Measurements from ENCODE around the gene CPLANE1.
"Not testable (repeated sequence)": the region's sequence is repeated elsewhere in the genome, so short reads cannot be mapped to it uniquely, and the experiment has no call there.

Gene CPLANE1

DNA sequence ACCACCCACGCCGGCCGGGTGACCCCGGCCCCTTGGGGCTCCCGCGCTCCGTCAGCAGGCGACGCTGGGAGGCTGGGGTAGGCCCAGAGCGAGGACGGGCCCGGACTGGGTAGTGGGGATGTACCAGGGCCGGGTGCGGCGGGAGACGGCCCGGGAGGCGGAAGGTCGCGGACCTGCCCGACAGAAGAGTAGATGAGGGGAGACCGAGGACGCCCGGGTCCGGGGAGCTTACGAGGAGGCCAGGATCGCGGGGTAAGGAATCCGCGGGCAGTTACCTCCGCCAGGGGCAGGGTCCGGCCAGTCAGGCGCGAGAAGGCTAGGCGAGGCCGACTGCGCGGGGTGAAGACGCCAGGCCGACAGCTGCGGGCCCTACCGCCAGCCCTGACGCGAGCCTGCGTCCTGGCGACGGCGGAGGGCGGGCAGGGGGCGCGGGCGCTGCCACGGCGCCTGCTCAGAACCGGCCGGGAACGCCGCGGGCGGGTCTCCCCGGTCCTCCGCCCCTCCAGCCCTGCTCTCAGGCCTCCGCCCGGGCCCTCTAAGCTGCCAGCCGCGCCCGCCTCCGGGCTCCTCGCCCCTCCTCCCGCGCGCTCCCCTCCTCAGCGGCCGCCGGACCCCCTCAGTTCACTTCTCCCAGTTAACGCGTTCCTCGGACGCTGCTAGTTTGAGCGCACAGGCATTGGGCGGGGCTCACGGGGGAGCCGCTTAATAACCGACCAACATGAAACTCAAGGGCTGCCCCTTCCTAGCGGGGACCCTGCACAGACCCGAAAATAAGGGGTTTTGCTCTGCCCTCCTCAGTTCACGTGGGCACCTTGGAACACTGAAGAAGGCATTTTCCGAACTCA lies at the start of gene CPLANE1:
TSS of gene CPLANE1 (minus strand) at position 407 of the 845 bp plus-strand sequence. CDS start 1,678 bp downstream, outside the sequence.
- H3K4me3 ChIP-seq (ENCODE audit: low read depth, low read length) = peak within 1 kb of the TSS; percentile 66

DNA sequence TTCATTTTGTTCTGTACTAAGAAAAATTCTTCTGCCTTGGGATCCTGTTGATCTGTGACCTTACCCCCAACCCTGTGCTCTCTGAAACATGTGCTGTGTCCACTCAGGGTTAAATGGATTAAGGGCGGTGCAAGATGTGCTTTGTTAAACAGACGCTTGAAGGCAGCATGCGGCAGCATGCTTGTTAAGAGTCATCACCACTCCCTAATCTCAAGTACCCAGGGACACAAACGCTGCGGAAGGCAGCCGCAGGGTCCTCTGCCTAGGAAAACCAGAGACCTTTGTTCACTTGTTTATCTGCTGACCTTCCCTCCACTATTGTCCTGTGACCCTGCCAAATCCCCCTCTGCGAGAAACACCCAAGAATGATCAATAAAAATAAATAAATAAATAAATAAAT lies 47.1 kb upstream of the CPLANE1 start:
- not testable (repeated sequence) for H3K4me3 ChIP-seq (ENCODE audit: low read depth, low read length)

DNA sequence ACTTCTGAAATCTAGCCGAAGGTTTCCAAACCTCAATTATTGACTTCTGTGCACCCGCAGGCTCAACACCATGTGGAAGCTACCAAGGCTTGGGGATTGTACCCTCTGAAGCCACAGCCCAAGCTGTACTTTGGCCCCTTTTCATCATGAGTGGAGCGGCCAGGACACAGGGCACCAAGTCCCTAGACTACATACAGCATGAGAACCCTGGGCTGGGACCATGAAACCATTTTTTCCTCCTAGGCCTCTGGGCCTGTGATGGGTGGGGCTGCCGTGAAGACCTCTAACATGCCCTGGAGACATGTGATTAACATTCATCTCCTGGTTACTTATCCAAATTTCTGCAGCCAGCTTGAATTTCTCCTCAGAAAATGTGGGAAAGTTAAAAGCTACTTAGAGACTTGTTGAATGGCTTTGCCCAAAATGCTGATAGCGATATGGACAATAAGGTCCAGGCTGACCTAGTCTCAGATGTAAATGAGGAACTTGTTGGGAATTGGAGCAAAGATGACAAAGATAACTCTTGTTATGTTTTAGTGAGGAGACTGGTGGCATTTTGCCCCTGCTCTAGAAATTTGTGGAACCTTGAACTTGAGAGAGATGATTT lies 34.1 kb upstream of the CPLANE1 start:
- no peak overlapping the region for H3K4me3 ChIP-seq (ENCODE audit: low read depth, low read length)

DNA sequence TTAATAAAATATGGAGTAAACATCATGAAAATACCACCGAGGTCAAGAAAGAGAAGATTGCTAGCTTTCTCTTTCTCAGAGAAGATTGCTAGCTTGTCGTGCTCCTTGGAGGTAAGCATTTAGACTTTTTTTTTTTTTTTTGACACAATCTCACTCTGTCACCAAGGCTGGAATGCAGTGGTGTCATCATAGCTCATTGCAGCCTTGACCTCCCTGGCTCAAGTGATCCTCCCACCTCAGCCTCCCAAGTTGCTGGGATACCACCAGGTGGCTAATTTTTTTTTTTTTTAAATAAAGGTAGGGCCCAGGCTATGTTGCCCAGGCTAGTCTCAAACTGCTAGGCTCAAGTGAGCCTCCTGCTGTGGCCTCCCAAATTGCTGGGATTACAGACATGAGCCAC lies 26.3 kb upstream of the CPLANE1 start:
- no peak overlapping the region for H3K4me3 ChIP-seq (ENCODE audit: low read depth, low read length)

DNA sequence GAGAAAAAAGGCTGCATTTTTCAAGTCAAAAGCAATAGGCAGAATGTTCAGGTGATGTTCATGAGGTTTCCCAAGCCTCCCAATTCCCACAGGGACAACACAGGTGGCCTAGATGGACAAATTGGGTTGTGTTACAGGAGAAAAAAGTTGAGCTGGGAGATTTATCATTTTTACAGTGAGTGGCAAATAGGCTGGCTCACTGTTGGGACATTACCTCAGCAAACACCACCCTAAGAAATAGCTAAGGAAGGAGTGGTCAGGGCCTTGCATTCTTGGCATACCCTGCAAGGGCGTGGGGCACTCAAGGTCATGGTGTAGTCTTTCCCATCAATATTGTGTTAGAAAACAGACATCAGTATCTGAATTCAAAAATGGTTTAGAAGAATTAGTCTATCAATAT lies 23.3 kb upstream of the CPLANE1 start:
- no peak overlapping the region for H3K4me3 ChIP-seq (ENCODE audit: low read depth, low read length)

DNA sequence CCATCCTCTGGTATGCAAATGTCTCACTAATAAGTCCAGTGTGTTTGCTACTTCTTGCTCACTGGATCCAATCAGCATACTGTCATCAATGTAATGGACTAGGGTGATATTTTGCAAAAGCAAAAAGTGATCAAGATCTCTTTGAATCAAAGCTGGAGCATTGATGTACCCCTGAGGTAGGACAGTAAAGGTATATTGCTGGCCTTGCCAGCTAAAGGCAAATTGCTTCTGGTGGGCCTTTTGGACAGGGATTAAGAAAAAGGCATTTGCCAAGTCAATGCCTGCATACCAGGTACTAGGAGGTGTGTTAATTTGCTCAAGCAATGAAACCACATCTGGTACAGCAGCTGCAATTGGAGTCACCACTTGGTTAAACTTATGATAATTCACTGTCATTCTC lies 18.9 kb upstream of the CPLANE1 start:
- H3K4me3 ChIP-seq (ENCODE audit: low read depth, low read length) = not testable (repeated sequence)

DNA sequence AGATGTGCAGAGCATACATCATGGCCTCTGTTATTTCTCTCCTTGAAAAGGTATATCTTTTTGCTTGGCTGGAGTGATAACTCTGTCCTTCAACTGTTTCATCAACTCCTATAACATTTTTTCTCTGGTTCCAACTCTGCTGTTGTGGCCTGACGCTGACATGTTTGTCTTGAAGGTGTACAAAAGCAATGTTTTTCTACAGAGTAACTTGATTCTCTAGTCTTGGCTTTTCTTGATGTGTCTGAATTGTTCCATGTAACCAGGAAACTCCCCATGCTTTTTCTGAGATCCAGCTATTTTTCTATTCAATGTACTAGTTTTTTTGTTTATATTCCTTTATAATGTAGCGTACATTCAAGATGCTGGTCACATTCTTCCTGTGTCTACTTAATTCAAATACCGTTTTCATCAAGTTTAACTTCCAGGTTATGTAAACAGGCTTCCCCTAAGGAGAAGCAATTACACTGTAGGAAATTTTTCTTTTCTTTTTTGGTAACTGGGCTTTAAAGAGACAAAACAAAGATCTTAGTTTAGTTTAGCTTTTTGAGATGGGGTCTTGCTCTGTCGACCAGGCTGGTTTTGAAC lies 6.7 kb upstream of the CPLANE1 start:
- H3K4me3 ChIP-seq (ENCODE audit: low read depth, low read length) = no peak overlapping the region

DNA sequence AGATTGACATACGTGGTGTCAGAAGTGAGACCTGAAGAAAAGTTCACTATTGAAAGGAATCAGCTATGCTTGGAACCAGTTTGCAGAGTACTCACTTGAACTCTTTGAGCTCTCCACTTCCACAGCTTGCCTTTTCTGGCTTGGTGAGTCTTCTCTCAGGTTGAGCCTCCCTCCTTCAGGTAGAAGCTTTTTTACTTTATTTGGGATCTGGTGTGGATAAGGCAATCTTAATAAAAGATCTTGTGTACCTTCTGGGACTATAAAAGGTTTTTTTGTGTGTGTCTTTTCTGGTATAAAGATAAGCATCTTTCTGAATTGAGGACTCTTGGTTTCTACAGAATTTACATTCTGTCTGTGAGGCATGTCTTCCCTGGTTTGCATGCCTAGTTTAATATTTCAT lies 5.4 kb upstream of the CPLANE1 start:
- H3K4me3 ChIP-seq (ENCODE audit: low read depth, low read length) = no peak overlapping the region

DNA sequence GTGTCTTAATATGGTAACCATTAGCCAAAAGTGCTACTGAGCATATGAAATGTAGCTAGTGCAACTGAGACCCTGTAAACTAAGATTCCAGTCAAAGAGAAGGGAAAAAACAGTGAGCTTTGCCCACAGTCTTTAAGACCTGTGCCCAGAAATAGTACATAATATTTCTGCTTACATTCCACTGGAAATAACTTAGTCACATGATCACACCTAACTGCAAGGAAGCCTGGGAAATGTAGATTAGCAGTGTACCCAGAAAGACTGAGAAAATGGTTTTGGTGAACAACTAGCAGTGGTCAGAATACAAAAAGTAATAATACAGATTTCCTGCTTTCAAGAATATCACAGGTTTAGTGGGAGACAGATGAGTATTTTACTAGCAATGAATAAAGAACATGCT lies 2.5 kb upstream of the CPLANE1 start:
- H3K4me3 ChIP-seq (ENCODE audit: low read depth, low read length) = no peak overlapping the region

DNA sequence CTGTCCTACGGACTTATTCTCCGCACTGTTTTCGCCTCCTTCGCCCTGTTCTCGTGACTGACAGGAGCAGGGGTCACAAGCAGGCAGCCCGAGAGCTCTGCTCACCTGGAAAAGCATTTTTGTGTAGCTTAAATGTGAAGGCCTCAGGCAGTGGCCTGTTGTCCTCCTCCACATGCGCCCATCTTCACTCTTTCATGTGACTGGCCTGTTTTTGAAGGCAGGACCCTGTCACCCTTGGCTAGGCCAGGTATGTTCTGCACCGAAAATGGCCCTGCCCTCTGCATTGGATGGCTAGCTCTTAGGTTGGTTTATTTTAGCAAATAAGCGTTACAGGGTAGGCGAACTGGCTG lies 614 bp upstream of the CPLANE1 start:
- peak overlapping the region; percentile 66 for H3K4me3 ChIP-seq (ENCODE audit: low read depth, low read length)

DNA sequence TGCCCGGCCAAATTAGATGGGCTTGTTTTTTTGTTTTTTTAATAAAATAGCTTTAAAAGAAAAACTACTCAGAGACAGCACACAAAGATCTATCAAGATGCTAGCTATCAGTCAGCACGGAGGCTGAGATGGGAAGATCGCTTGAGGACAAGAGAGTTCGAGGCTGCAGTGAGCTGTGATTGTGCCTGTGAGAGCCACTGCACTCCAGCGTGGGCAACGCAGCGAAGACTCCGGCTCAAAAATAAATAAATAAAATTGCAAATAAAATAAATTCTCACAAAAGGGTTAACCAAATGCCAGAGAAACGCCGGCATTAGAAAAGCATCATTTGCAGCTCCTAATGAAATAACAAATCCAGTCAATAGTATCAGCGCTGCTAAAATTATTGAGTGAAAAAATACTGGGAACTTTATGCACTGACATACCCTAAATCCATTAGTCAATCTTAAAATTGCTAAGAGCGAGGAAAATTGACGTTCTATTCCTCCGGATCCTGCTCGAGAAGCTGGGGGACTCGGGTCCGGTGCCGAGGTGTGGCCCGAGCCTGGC lies 681 bp downstream of the CPLANE1 start:
- H3K4me3 ChIP-seq (ENCODE audit: low read depth, low read length) = peak overlapping the region; percentile 66

DNA sequence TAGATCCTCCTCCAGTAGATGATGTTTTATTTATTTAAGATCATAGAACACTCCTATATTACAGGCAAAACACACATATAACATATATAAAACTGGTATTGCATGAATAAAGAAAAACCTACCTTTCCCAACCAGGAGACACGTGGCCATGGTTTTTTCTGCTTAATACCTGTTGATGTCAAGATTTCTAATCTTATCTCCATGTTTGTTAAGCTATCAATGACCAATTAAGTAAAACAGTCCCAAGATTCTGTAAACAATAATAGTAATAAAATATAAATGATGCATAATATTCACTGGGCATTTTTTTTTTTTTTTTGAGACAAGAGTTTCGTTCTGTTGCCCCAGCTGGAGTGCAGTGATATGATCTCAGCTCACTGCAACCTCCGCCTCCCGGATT lies 1.7 kb downstream of the CPLANE1 start:
- no peak overlapping the region for H3K4me3 ChIP-seq (ENCODE audit: low read depth, low read length)

DNA sequence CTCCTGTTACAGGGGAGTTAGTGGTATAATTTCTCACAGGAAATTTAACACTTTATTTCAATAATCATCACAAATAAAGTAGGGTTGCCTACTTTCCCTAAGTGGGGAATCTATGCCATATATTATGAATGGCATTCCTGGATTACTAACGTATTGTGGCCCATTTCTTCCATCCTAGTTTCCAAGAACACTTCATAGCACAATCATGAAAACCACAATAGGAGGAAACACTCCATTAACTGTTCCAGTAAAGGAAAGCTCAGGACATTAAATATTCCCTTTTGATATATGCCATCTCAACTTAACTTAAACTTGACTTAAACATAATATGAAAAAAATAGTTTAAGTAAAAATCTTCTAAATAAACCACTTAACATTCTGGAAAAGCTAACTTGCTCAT lies 2.1 kb downstream of the CPLANE1 start:
- H3K4me3 ChIP-seq (ENCODE audit: low read depth, low read length) = no peak overlapping the region

DNA sequence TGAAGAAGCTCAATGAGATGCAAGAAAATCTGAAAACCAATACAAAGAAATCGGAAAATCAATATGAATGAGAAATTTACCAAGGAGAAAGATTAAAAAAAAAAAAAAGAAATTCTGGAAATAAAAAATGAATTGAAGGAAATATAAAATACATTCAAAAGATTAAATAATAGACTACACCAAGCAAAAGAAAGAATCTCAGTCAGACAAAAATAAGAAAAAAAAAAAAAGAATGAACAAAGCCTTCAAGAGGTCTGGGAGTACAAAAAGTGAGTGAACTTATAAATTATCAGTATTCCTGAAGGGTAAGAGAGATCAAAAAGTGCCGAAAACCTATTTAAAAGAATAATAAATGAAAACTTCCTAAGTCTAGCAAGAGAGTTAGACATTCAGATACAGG lies 14.9 kb downstream of the CPLANE1 start:
- H3K4me3 ChIP-seq (ENCODE audit: low read depth, low read length) = no peak overlapping the region

DNA sequence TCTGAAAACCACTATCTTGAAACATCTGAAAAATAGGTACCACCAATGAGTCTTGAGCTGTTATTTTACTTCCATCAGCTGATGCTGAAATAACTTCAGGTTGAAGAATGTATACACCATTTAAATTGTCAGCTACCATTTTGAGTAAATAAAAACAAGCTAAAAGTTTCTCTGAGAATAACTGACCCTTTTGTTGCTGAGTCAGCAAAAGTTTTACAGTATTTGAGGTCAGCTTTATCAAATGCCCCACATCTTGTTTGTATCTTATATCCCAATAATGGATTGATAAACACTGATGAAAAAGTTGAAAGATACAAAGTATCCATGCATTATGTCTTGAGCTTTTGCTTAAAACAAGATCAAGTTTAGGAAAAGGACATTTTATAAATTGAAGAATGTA lies 22.8 kb downstream of the CPLANE1 start:
- no peak overlapping the region for H3K4me3 ChIP-seq (ENCODE audit: low read depth, low read length)

DNA sequence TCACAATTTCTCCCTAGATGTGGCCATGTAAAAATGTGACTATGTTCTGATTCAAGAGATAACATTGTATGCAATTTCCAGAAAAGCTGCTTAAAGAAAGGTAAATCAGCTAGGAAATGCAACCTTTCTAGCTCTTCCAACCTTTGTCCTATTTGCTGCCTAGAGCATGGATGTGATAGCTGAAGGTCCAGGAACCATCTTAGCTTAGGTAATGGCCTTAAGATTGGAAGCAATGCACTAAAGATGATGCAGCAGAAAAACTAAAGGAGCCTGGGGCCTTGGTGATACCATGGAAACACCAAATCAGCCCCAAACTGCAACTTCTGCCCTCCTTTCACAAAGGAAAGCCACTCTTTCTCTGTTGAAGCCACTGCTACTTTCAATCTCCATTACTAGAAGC lies 27.0 kb downstream of the CPLANE1 start:
- H3K4me3 ChIP-seq (ENCODE audit: low read depth, low read length) = no peak overlapping the region

DNA sequence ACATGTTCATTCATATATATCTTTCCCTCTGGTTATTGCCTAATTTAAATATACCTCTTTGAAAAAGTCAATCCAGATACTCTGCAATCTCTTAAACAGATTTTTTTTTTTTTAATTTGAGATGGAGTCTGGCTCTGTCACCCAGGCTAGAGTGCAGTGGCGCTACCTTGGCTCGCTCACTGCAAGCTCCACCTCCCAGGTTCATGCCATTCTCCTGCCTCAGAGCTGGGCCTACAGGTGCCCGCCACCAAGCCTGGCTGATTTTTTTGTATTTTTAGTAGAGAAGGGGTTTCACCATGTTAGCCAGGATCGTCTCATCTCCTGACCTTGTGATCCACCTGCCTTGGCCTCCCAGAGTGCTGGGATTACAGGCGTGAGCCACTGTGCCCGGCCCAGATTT lies 28.8 kb downstream of the CPLANE1 start:
- not testable (repeated sequence) for H3K4me3 ChIP-seq (ENCODE audit: low read depth, low read length)

DNA sequence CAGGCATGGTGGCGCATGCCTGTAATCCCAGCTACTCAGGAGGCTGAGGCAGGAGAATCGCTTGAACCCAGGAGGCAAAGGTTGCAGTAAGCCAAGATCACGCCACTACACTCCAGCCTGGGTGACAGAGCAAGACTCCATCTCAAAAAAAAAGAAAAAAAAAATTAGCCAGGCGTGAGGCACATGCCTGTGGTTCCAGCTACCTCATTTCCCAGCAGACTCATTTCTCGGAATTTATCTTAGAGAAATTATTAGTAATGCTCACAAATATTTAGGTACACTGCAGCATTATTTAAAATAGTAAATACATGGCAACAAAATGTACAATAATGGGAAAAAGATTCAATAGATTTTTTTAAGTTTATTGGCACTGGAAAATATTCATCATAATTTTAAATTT lies 29.8 kb downstream of the CPLANE1 start:
- not testable (repeated sequence) for H3K4me3 ChIP-seq (ENCODE audit: low read depth, low read length)

DNA sequence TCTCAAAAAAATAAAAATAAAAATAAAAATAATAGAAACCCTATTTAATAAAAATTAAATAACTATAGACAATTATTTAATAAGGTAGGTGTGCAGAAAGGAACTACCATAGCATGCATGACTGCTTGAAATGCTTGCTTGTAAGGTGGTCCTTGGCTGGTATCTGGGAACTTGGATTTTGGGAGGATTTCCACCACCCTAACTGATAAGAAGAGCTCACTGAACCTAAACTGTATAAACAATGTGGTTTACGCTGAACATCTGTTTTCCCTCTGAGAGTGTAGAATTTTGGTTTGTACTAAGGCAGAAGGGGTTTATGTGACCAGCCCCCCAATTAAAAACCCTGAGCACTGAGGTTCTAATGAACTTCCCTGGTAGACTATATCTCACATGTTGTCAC lies 31.2 kb downstream of the CPLANE1 start:
- H3K4me3 ChIP-seq (ENCODE audit: low read depth, low read length) = no peak overlapping the region

DNA sequence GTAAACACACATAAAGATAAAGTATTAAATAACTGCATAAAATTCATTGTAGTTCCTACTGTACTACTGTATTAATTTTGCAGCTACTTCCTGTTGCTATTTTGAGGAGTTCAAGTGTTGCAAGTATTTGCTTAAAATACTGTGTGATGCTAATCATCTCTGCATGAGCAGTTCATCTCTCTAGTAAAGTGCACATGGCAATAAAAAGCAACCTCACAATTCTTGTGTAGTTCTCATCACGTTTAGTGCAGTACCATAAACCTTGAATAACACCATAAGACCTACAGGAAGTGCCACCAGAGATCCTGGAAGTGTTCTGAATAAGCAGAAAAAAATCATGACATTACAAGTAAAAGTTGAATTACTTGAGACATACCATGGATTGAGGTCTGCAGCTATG lies 34.6 kb downstream of the CPLANE1 start:
- H3K4me3 ChIP-seq (ENCODE audit: low read depth, low read length) = no peak overlapping the region

DNA sequence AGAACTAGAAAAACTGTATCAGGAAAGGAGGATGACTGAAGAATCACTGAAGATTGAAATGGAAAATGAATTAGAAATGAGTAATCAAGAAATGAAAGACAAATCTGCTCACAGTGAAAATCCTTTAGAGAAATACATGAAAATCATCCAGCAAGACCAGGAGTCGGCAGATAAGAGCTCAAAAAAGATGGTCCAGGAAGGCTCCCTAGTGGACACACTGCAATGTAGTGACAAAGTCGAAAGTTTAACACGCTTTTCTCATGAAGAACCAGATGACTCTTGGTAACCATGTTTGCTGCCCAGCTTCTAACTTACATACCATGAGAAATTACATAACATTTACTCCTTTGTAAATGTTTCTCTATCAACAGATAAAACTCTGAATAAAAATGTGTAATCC lies 37.1 kb downstream of the CPLANE1 start:
- H3K4me3 ChIP-seq (ENCODE audit: low read depth, low read length) = no peak overlapping the region

DNA sequence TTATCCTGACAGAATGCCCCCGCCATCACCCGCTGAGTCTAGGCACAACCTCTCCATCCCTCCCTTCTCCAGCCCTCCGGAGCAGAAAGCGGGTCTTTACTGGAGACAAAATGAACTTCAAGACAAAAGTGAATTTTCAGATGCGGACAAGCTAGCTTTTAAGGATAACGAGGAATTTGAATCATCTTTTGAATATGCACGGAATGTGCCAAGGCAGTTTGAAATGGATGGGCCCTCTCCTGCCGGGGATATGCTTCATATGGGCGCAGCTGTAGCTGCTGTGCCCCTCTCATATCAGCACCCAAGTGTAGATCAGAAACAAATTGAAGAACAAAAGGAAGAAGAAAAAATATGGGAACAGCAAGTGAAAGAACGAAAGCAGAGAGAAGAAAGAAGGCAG lies 37.5 kb downstream of the CPLANE1 start:
- no peak overlapping the region for H3K4me3 ChIP-seq (ENCODE audit: low read depth, low read length)

Data from iPS-11a (cell line).